Endothelial cell of umbilical vein (primary cell): Measurements from ENCODE around the gene SCAPER. TPM values are rescaled to one million over a fixed set of nuclear protein-coding genes. Genes with fewer than 3 reads are reported as not detected.

ENCODE experiments used
- BruUV-seq: library from RNA; stranded (reverse); fragments of 400-500 nt; replicated peaks from 2 replicates; lab custom pipeline; 2021; lab: Mats Ljungman, UMichigan
- CTCF ChIA-PET: fragments of 300-600, 350-600 bp; sonication (Branson Sonifier 250); formaldehyde crosslinking; loops from one replicate; lab custom pipeline; 2021; ENCODE audit warnings: antibody characterized with exemption, inconsistent platforms; lab: Charles Lee
- POLR2A ChIA-PET: fragments of 300-600, 350-600 bp; sonication (Branson Sonifier 250); formaldehyde crosslinking; loops from one replicate; lab custom pipeline; 2021; ENCODE audit warnings: antibody characterized with exemption, inconsistent platforms; lab: Charles Lee
- DNase-seq: peaks from one replicate; pipeline ENCODE4 v3.0.0-alpha.2; 2011; ENCODE audit warnings: low read depth, low spot score
- FAIRE-seq: peaks from 2 replicates; lab custom pipeline; 2011; peaks lifted over from hg19 to GRCh38; lab: Jason Lieb, UNC
- H2AFZ ChIP-seq: 2 replicates; pipeline ENCODE4 v1.6.0; 2012; ENCODE audit warnings: low read depth, low read length, control low read depth, inconsistent platforms
- H3K27ac ChIP-seq: 2 replicates; pipeline ENCODE4 v1.5.1; 2011; ENCODE audit warnings: low read depth, mild to moderate bottlenecking, control low read depth, low read length, moderate library complexity; ENCODE audit not compliant: insufficient read depth
- H3K27me3 ChIP-seq, 2 experiments: 2 replicates each; pipeline versions ENCODE4 v1.6.0 to v1.6.1; 2011; ENCODE audit warnings: low read length in 2 of 2, mixed read lengths in 1 of 2; ENCODE audit not compliant: control insufficient read depth in 2 of 2, insufficient read depth in 2 of 2
- H3K36me3 ChIP-seq, 2 experiments: 2 replicates in 1 of 2; 3 replicates in 1 of 2; pipeline ENCODE4 v1.5.1; 2011; ENCODE audit warnings: low read length in 2 of 2, mild to moderate bottlenecking in 1 of 2, moderate library complexity in 1 of 2; ENCODE audit not compliant: control insufficient read depth in 2 of 2, insufficient read depth in 2 of 2; ENCODE audit errors: extremely low read depth in 1 of 2
- H3K4me1 ChIP-seq: 3 replicates; pipeline ENCODE4 v1.5.1; 2011; ENCODE audit warnings: mild to moderate bottlenecking, low read length; ENCODE audit not compliant: control insufficient read depth, insufficient read depth; ENCODE audit errors: extremely low read depth
- H3K4me2 ChIP-seq: 2 replicates; pipeline ENCODE4 v1.6.1; 2011; ENCODE audit warnings: low read length, control low read depth, mixed read lengths; ENCODE audit not compliant: insufficient read depth
- H3K4me3 ChIP-seq, 3 experiments: fragments of 200-600 bp in 1 of 3; sonication (generic), shearing (Covaris generic) in 1 of 3; replicated peaks in 1 of 3; 2 replicates each; pipeline ENCODE4 v1.5.1; 2011 to 2016; ENCODE audit warnings: control low read depth in 3 of 3, low read length in 3 of 3, mild to moderate bottlenecking in 2 of 3, inconsistent platforms in 1 of 3, low read depth in 1 of 3, moderate library complexity in 1 of 3; ENCODE audit not compliant: insufficient read depth in 1 of 3
- H3K79me2 ChIP-seq: 2 replicates; pipeline ENCODE4 v1.6.0; 2012; ENCODE audit warnings: low read length, inconsistent platforms; ENCODE audit not compliant: control insufficient read depth, insufficient read depth
- H3K9ac ChIP-seq: replicated peaks from 2 replicates; pipeline ENCODE3; 2011; ENCODE audit warnings: low read length, control low read depth; ENCODE audit not compliant: insufficient read depth; ENCODE audit errors: extremely low read depth
- H3K9me1 ChIP-seq: replicated peaks from 3 replicates; pipeline ENCODE4 v1.6.0; 2011; ENCODE audit warnings: mild to moderate bottlenecking, low read length; ENCODE audit not compliant: control insufficient read depth, insufficient read depth; ENCODE audit errors: extremely low read depth
- H3K9me3 ChIP-seq: replicated peaks from 2 replicates; pipeline ENCODE4 v1.5.1; 2012; ENCODE audit warnings: low read length, inconsistent platforms; ENCODE audit not compliant: control insufficient read depth, insufficient read depth
- H4K20me1 ChIP-seq: replicated peaks from 2 replicates; pipeline ENCODE3; 2011; ENCODE audit warnings: mild to moderate bottlenecking, low read length; ENCODE audit not compliant: control insufficient read depth, insufficient read depth; ENCODE audit errors: extremely low read depth
- CTCF ChIP-seq, 2 donors: IDR thresholded peaks; 1 replicate in 1 of 2; 2 replicates in 1 of 2; pipeline ENCODE4 v1.5.1; 2011; ENCODE audit warnings: low read length in 2 of 2, mild to moderate bottlenecking in 2 of 2, moderate library complexity in 2 of 2, control low read depth in 1 of 2, inconsistent platforms in 1 of 2, low read depth in 1 of 2; ENCODE audit not compliant: insufficient read depth in 1 of 2; ENCODE audit errors: extremely low read depth in 1 of 2
- EZH2 ChIP-seq: IDR thresholded peaks from 2 replicates; pipeline ENCODE4 v1.6.1; 2012; ENCODE audit warnings: borderline replicate concordance, low read depth, mild to moderate bottlenecking, moderate library complexity, low read length, inconsistent platforms; ENCODE audit not compliant: severe bottlenecking
- FOS ChIP-seq: IDR thresholded peaks from 2 replicates; pipeline ENCODE4 v1.6.1; 2011; ENCODE audit warnings: mild to moderate bottlenecking, low read length, moderate library complexity, borderline replicate concordance; ENCODE audit not compliant: insufficient read depth
- GATA2 ChIP-seq: IDR thresholded peaks from 2 replicates; pipeline ENCODE4 v1.7.0; 2011; ENCODE audit warnings: low read depth, mild to moderate bottlenecking, moderate library complexity, mixed read lengths, low read length; ENCODE audit not compliant: insufficient read length, insufficient read depth
- JUN ChIP-seq: IDR thresholded peaks from 2 replicates; pipeline ENCODE4 v1.6.1; 2011; ENCODE audit warnings: borderline replicate concordance, low read depth; ENCODE audit not compliant: insufficient read length, insufficient read depth
- MYC ChIP-seq: IDR thresholded peaks from one replicate; pipeline ENCODE4 v1.6.1; 2011; ENCODE audit warnings: mild to moderate bottlenecking, low read depth, low read length
- POLR2A ChIP-seq: IDR thresholded peaks from 2 replicates; pipeline ENCODE4 v1.6.1; 2012; ENCODE audit warnings: low read depth, mild to moderate bottlenecking, control low read depth, low read length
- POLR2AphosphoS5 ChIP-seq: IDR thresholded peaks from 2 replicates; pipeline ENCODE4 v1.6.1; 2012; ENCODE audit warnings: low read depth, mild to moderate bottlenecking, control low read depth, low read length, moderate library complexity; ENCODE audit not compliant: insufficient read depth
- dilution Hi-C: fragments of 300-500 bp; cut with MboI; formaldehyde crosslinking; loops from one replicate; pipeline ENCODE4 v1.15.0; 2019; ENCODE audit warnings: low sequenced_read_pairs; ENCODE audit not compliant: extremely low pct_ligation_motif_present
- intact Hi-C: fragments of 100-400 bp; cut with micrococcal nuclease; formaldehyde crosslinking; loops from one replicate; pipeline ENCODE4 v1.10.0; 2022
- polyA plus RNA-seq, 4 experiments: library from polyadenylated mRNA; depleted of rRNA in 3 of 4; stranded (reverse) in 3 of 4; unstranded in 1 of 4; fragments of >200 nt; gene quantifications; 2 replicates each; pipeline versions ENCODE4 v1.2.1 to v1.2.3, GENCODE V29; 2011 to 2012; ENCODE audit warnings: missing spikeins in 1 of 4
- total RNA-seq: library from RNA; stranded (reverse); gene quantifications from 2 replicates; pipeline ENCODE4 v1.2.3, GENCODE V29; 2021
- TF ChIP-seq, protein P1 (sequence below): IDR thresholded peaks from 2 replicates; pipeline ENCODE4 v1.6.1; 2011; ENCODE audit not compliant: insufficient read depth, insufficient read length

Gene SCAPER
- total and polyA plus RNA-seq, 2 donors (not counting 3 experiments of a cell fraction or from before 2014, with no cell fraction given) = 2.7 to 12.7 TPM

DNA sequence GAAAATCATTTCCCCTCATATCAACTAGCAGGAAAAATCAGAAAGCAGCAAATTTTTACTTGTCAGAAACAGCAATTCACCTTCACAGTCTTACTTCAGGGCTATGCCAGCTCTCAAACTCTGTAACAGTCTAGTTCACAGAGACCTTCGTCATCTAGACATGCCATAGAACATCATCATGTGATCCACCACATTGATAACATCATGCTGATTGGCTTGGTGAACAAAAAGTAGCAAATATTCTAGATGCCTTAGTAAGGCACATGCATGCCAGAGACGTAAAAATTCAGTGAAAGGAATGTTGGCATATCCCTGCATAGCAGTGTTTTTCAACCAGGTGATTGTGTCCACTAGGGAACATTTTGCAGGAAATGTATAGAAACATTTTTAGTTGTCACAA, 8.6 kb upstream of the SCAPER start:
- no peak for DNase-seq
- intact Hi-C loops = no loop called here
- H3K27ac ChIP-seq = no peak overlapping the region
- no peaks in the 10 kb centered on the region for H3K9me3 ChIP-seq
- dilution Hi-C loops = no loop called here
- no peak overlapping the region for H3K4me3 ChIP-seq
- H3K36me3 ChIP-seq = no peaks in the 10 kb centered on the region
- ChIA-PET POLR2A (no interaction called here), CTCF (no interaction called here)
- TF ChIP-seq GATA2 = no peak
- TF ChIP-seq EZH2 = no peak
- TF ChIP-seq CTCF (IDR thresholded peaks at IDR 0.05; ENCODE audit: extremely low read depth in 1 of 2, insufficient read depth in 1 of 2, low read depth in 1 of 2, low read length in 2 of 2) = no peak
- no peak for TF ChIP-seq FOS
- TF ChIP-seq MYC = no peak
- TF ChIP-seq, protein P1, sequence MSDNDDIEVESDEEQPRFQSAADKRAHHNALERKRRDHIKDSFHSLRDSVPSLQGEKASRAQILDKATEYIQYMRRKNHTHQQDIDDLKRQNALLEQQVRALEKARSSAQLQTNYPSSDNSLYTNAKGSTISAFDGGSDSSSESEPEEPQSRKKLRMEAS = no peak
- no peak for TF ChIP-seq POLR2A
- TF ChIP-seq JUN = no peak
- no peak for TF ChIP-seq POLR2AphosphoS5
- H3K4me1 ChIP-seq = no peaks in the 10 kb centered on the region
- H3K9me1 ChIP-seq = no peaks in the 10 kb centered on the region
- no TSS peak for BruUV-seq
- no peaks in the 10 kb centered on the region for H3K79me2 ChIP-seq
- no peaks in the 10 kb centered on the region for H4K20me1 ChIP-seq
- H3K9ac ChIP-seq = no peak overlapping the region
- H3K27me3 ChIP-seq = peaks cover 11 to 16% of the 10 kb centered on the region in 2 experiments
- H3K4me2 ChIP-seq = no peak overlapping the region
- FAIRE-seq = no peak
- no peak overlapping the region for H2AFZ ChIP-seq
